Activated T-cell treated with anti-CD3 and anti-CD28 coated beads for 4 hours (primary cell): ENCODE data around the gene DUSP5.

Experiments
- DNase-seq: peaks from one replicate; pipeline ENCODE4 v3.0.0-alpha.2; 2020

The DUSP5 gene

GRCh38 chr10:110548002-110548401, 50.3 kb downstream of the DUSP5 start:
- DNase-seq: no peak

GRCh38 chr10:110549211-110549610, 51.5 kb downstream of the DUSP5 start:
- DNase-seq: no peak

- no peak for DNase-seq
These were observed 56.2 kb downstream of the DUSP5 start for GRCh38 chr10:110553905-110554304.

GRCh38 chr10:110556296-110556695, 58.6 kb downstream of the DUSP5 start:
- no peak for DNase-seq

GRCh38 chr10:110556969-110557601, 59.4 kb downstream of the DUSP5 start:
- peak; percentile 65 for DNase-seq

- DNase-seq: no peak
These were observed 60.3 kb downstream of the DUSP5 start for GRCh38 chr10:110558041-110558440.

- DNase-seq: no peak
These were observed 62.3 kb downstream of the DUSP5 start for GRCh38 chr10:110560012-110560411.
